Colonic mucosa (tissue), 4 donors: Measurements from ENCODE around the gene NNT. TPM values are rescaled to one million over a fixed set of nuclear protein-coding genes. Genes with fewer than 3 reads are reported as not detected.
"Not testable (repeated sequence)": the region's sequence is repeated elsewhere in the genome, so short reads cannot be mapped to it uniquely, and the experiment has no call there.

Experiments used
- DNase-seq: peaks from one replicate; pipeline ENCODE4 v3.0.0-alpha.2; 2020
- H3K27ac ChIP-seq: fragments of 200-600 bp; one replicate; pipeline ENCODE4 v1.8.0; 2021
- H3K27me3 ChIP-seq: fragments of 200-600 bp; one replicate; pipeline ENCODE4 v1.8.0; 2021
- H3K36me3 ChIP-seq: fragments of 200-600 bp; one replicate; pipeline ENCODE4 v1.8.0; 2021
- H3K4me1 ChIP-seq: fragments of 200-600 bp; one replicate; pipeline ENCODE4 v1.8.0; 2021; ENCODE audit warnings: mild to moderate bottlenecking
- H3K4me3 ChIP-seq: fragments of 200-600 bp; one replicate; pipeline ENCODE4 v1.8.0; 2021
- H3K9ac ChIP-seq, 2 donors: one replicate each; pipeline ENCODE4 v1.7.0; 2013; ENCODE audit warnings: control low read depth in 2 of 2, low read depth in 2 of 2, low read length in 2 of 2
- H3K9me3 ChIP-seq: fragments of 200-600 bp; one replicate; pipeline ENCODE4 v1.8.0; 2021
- intact Hi-C: fragments of 100-400 bp; cut with DNase I; formaldehyde crosslinking; loops from one replicate; pipeline ENCODE4 v1.14.1; 2022
- total RNA-seq, 2 donors: library from RNA; stranded (reverse); fragmentation: NEBNext Ultra II Directional in 1 of 2; extraction: Animal tissue kit (Norgen Biotek cat#: 25700) in 1 of 2; gene quantifications; one replicate each; pipeline ENCODE4 v1.2.1, GENCODE V29; 2021
- TF ChIP-seq, protein P1 (sequence below): fragments of 200-600 bp; IDR thresholded peaks from one replicate; pipeline ENCODE4 v1.8.0; 2022; ENCODE audit warnings: antibody characterized with exemption, mild to moderate bottlenecking
- donor health status: healthy.
- donor health status: DM: no; HTN: no; CAD: no.
- donor health status: DM: no; HTN: no; CAD: no.

NNT gene
- total RNA-seq, 2 donors from 2014 or later, result 81.3 to 148 TPM

DNA sequence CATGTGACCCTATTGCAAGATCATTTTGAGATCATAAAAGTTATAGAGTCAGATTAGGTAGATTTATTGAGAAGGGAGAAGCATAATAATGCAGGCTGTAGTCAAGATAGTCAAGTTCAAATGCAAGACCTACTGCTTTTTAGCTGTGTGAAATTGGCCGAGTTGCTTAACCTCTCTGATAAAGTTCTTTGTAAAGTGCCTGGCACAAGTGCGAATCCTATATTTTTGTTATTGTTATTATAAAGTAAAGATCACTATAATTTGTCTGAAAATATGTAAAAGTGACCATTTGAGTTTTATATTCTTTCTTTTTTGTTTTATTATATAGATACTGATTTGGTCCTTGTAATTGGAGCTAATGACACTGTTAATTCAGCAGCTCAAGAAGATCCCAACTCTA, 99.3 kb downstream of the NNT start:
- H3K4me3 ChIP-seq, result no peak overlapping the region
- intact Hi-C loops, result no loop called here
- no peaks in the 10 kb centered on the region for H3K4me1 ChIP-seq
- H3K27ac ChIP-seq, result no peak overlapping the region
- H3K9ac ChIP-seq, result no peak overlapping the region
- H3K36me3 ChIP-seq, result no peaks in the 10 kb centered on the region
- no peaks in the 10 kb centered on the region for H3K27me3 ChIP-seq
- TF ChIP-seq, protein P1, sequence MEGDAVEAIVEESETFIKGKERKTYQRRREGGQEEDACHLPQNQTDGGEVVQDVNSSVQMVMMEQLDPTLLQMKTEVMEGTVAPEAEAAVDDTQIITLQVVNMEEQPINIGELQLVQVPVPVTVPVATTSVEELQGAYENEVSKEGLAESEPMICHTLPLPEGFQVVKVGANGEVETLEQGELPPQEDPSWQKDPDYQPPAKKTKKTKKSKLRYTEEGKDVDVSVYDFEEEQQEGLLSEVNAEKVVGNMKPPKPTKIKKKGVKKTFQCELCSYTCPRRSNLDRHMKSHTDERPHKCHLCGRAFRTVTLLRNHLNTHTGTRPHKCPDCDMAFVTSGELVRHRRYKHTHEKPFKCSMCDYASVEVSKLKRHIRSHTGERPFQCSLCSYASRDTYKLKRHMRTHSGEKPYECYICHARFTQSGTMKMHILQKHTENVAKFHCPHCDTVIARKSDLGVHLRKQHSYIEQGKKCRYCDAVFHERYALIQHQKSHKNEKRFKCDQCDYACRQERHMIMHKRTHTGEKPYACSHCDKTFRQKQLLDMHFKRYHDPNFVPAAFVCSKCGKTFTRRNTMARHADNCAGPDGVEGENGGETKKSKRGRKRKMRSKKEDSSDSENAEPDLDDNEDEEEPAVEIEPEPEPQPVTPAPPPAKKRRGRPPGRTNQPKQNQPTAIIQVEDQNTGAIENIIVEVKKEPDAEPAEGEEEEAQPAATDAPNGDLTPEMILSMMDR, result no peak
- no peaks in the 10 kb centered on the region for H3K9me3 ChIP-seq
- no peak for DNase-seq

DNA sequence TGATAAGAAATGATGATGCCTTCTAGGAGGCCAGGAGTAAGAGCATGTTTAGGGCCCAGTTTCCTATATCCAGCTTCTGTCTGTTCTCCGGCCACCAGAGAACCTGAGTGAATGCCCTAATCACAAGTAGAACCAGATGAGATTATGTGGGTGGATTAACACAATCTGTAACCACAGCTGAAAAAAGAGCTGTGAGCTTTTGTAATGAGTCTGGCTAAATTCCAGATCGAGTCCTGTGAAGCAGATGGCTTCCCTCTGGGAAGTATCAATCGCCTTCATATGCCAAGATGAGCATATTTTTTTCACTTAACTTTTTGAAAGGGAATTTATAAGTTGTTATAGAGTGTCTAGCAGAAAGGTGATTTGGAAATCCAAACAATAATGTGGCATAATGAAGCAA, 99.8 kb downstream of the NNT start:
- intact Hi-C loops, result no loop called here
- Histone ChIP-seq H3K9ac (no peak overlapping the region), H3K27ac (no peak overlapping the region), H3K27me3 (no peaks in the 10 kb centered on the region), H3K4me1 (no peaks in the 10 kb centered on the region), H3K4me3 (no peak overlapping the region), H3K9me3 (no peaks in the 10 kb centered on the region), H3K36me3 (no peaks in the 10 kb centered on the region)
- TF ChIP-seq, protein P1, result no peak
- DNase-seq, result no peak

DNA sequence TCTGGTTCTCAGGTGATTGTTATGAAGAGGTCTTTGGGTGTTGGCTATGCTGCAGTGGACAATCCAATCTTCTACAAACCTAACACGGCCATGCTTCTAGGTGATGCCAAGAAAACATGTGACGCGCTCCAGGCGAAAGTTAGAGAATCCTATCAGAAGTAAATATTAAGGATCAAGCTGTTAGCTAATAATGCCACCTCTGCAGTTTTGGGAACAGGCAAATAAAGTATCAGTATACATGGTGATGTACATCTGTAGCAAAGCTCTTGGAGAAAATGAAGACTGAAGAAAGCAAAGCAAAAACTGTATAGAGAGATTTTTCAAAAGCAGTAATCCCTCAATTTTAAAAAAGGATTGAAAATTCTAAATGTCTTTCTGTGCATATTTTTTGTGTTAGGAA, 101.3 kb downstream of the NNT start:
- H3K9ac ChIP-seq, result no peak overlapping the region
- no peaks in the 10 kb centered on the region for H3K4me1 ChIP-seq
- no peak overlapping the region for H3K27ac ChIP-seq
- no peak for DNase-seq
- no peaks in the 10 kb centered on the region for H3K36me3 ChIP-seq
- no peaks in the 10 kb centered on the region for H3K27me3 ChIP-seq
- H3K4me3 ChIP-seq, result no peak overlapping the region
- TF ChIP-seq, protein P1, result no peak
- H3K9me3 ChIP-seq, result no peaks in the 10 kb centered on the region
- intact Hi-C loops, result no loop called here

DNA sequence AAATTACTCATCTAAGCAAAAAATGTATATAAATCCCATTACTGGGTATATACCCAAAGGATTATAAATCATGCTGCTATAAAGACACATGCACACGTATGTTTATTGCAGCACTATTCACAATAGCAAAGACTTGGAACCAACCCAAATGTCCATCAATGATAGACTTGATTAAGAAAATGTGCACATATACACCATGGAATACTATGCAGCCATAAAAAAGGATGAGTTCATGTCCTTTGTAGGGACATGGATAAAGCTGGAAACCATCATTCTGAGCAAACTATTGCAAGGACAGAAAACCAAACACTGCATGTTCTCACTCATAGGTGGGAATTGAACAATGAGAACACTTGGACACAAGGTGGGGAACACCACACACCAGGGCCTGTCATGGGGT, 103.6 kb downstream of the NNT start:
- H3K4me3 ChIP-seq, intact Hi-C loops, DNase-seq, H3K9ac ChIP-seq, H3K9me3 ChIP-seq, H3K36me3 ChIP-seq, H3K27me3 ChIP-seq, H3K4me1 ChIP-seq, H3K27ac ChIP-seq: not testable (repeated sequence)

DNA sequence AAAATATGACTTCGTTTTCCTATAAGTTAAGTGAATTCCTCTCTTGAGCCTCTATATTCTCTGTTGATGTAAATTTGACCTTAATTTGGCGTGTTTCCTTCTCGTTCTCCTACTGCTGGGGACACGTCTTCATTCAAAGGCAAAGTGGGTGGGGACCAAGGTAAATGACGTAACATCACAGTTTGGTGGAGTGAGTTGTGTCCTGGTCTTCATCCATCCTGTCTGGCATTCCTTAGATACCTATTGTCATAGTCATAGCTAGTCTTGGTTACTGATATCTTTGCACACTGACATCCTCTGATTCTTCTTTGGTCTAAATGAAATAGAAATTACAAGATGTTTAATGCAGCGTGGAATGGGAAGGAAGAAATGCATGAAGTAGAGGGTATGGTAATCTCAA, 108.5 kb downstream of the NNT start:
- TF ChIP-seq, protein P1, result no peak
- no peaks in the 10 kb centered on the region for H3K27me3 ChIP-seq
- no peaks in the 10 kb centered on the region for H3K9me3 ChIP-seq
- no peak overlapping the region for H3K9ac ChIP-seq
- H3K4me3 ChIP-seq, result no peak overlapping the region
- intact Hi-C loops, result no loop called here
- H3K4me1 ChIP-seq, result no peaks in the 10 kb centered on the region
- no peak for DNase-seq
- H3K36me3 ChIP-seq, result no peaks in the 10 kb centered on the region
- H3K27ac ChIP-seq, result no peak overlapping the region

DNA sequence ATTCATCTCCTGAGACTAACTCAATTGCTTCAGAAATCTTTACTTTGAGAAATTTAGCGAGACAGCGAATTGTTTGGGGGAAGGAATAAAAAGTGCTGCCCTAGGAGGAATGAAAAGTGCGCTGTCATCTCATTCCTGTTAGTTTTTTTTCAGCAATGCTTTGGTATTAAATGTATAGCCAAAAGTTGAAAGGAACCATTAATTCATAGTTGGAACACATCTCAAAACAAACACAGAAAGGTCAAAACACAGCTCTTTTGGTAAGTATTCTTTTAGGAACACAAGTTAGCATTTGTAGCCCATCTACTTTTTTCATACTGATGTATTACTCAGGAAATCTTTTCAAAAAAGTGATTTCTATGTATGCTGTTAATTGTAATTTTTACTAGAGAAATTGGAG, 109.1 kb downstream of the NNT start:
- Histone ChIP-seq H3K36me3 (no peaks in the 10 kb centered on the region), H3K27me3 (no peaks in the 10 kb centered on the region), H3K9ac (no peak overlapping the region), H3K9me3 (no peaks in the 10 kb centered on the region), H3K4me1 (no peaks in the 10 kb centered on the region), H3K27ac (no peak overlapping the region), H3K4me3 (no peak overlapping the region)
- TF ChIP-seq, protein P1, result no peak
- intact Hi-C loops, result no loop called here
- DNase-seq, result no peak

DNA sequence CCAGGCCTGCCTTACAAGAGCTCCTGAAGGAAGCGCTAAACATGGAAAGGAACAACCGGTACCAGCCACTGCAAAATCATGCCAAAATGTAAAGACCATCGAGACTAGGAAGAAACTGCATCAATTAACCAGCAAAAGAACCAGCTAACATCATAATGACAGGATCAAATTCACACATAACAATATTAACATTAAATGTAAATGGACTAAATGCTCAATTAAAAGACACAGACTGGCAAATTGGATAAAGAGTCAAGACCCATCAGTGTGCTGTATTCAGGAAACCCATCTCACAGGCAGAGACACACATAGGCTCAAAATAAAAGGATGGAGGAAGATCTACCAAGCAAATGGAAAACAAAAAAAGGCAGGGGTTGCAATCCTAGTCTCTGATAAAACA, 116.8 kb downstream of the NNT start:
- H3K4me3 ChIP-seq, H3K4me1 ChIP-seq, H3K27ac ChIP-seq, intact Hi-C loops, DNase-seq, H3K9me3 ChIP-seq, H3K36me3 ChIP-seq, H3K27me3 ChIP-seq, H3K9ac ChIP-seq: not testable (repeated sequence)
